CD14-positive monocyte (primary cell): Measurements from ENCODE around the gene BASP1. TPM values are rescaled to one million over a fixed set of nuclear protein-coding genes. Genes with fewer than 3 reads are reported as not detected.
"Not testable (repeated sequence)": the region's sequence is repeated elsewhere in the genome, so short reads cannot be mapped to it uniquely, and the experiment has no call there.

ENCODE experiments used
- DNase-seq, 3 donors: peaks; one replicate each; pipeline ENCODE4 v3.0.0-alpha.2; 2011 to 2022
- H2AFZ ChIP-seq: 2 replicates; pipeline ENCODE4 v1.6.0; 2012; ENCODE audit warnings: mild to moderate bottlenecking, low read depth, low read length, inconsistent platforms; ENCODE audit not compliant: insufficient read depth, poor library complexity, severe bottlenecking
- H3K27ac ChIP-seq, 2 donors: 1 replicate in 1 of 2; 2 replicates in 1 of 2; pipeline ENCODE4 v1.5.1; 2012 to 2013; ENCODE audit warnings: low read length in 2 of 2, control low read depth in 1 of 2, inconsistent platforms in 1 of 2, low read depth in 1 of 2, mild to moderate bottlenecking in 1 of 2
- H3K27me3 ChIP-seq, 2 donors: one replicate each; pipeline versions ENCODE4 v1.6.0 to v1.6.1; 2011 to 2013; ENCODE audit warnings: low read length in 2 of 2; ENCODE audit not compliant: control insufficient read depth in 2 of 2, insufficient read depth in 2 of 2
- H3K36me3 ChIP-seq, 2 donors: replicated peaks in 1 of 2; 1 replicate in 1 of 2; 2 replicates in 1 of 2; pipeline versions ENCODE4 v1.5.1 to v1.6.1; 2012 to 2013; ENCODE audit warnings: low read length in 2 of 2, control low read depth in 1 of 2, inconsistent platforms in 1 of 2, mild to moderate bottlenecking in 1 of 2; ENCODE audit not compliant: insufficient read depth in 2 of 2, control insufficient read depth in 1 of 2
- H3K4me1 ChIP-seq, 2 donors: 1 replicate in 1 of 2; 2 replicates in 1 of 2; pipeline versions ENCODE4 v1.5.1 to v1.6.1; 2012 to 2013; ENCODE audit warnings: low read length in 2 of 2, control low read depth in 1 of 2, inconsistent platforms in 1 of 2, mild to moderate bottlenecking in 1 of 2, moderate library complexity in 1 of 2; ENCODE audit not compliant: insufficient read depth in 2 of 2, control insufficient read depth in 1 of 2
- H3K4me2 ChIP-seq: replicated peaks from 2 replicates; pipeline ENCODE3; 2012; ENCODE audit warnings: low read length, moderate library complexity, mild to moderate bottlenecking; ENCODE audit not compliant: poor library complexity, severe bottlenecking; ENCODE audit errors: extremely low read depth
- H3K4me3 ChIP-seq, 3 experiments: fragments of 200-600 bp in 1 of 3; sonication (generic) in 1 of 3; replicated peaks in 1 of 3; 1 replicate in 2 of 3; 2 replicates in 1 of 3; pipeline ENCODE4 v1.5.1; 2011 to 2013; ENCODE audit warnings: low read length in 3 of 3, mild to moderate bottlenecking in 3 of 3, control low read depth in 2 of 3, low read depth in 2 of 3, inconsistent platforms in 1 of 3, moderate library complexity in 1 of 3
- H3K79me2 ChIP-seq: 2 replicates; pipeline ENCODE4 v1.6.0; 2012; ENCODE audit warnings: mild to moderate bottlenecking, control low read depth, inconsistent platforms, low read length, moderate library complexity; ENCODE audit not compliant: insufficient read depth
- H3K9ac ChIP-seq: 2 replicates; pipeline ENCODE4 v1.6.0; 2017; ENCODE audit warnings: low read length, mild to moderate bottlenecking; ENCODE audit not compliant: insufficient read depth, poor library complexity, severe bottlenecking
- H3K9me3 ChIP-seq, 2 donors: replicated peaks in 1 of 2; 1 replicate in 1 of 2; 2 replicates in 1 of 2; pipeline versions ENCODE4 v1.5.1 to v1.6.1; 2012 to 2013; ENCODE audit warnings: low read length in 2 of 2, control low read depth in 1 of 2; ENCODE audit not compliant: control insufficient read depth in 1 of 2, insufficient read depth in 1 of 2
- H4K20me1 ChIP-seq: 2 replicates; pipeline ENCODE4 v1.6.0; 2012; ENCODE audit warnings: mild to moderate bottlenecking, low read length, control low read depth, moderate library complexity; ENCODE audit not compliant: insufficient read depth
- H3K27ac Mint-ChIP-seq, 7 donors: one replicate each; pipeline ENCODE4 v1.8.0; 2020; ENCODE audit warnings: mild to moderate bottlenecking in 7 of 7, mixed read lengths in 7 of 7, moderate library complexity in 6 of 7, inconsistent platforms in 2 of 7
- H3K27me3 Mint-ChIP-seq, 3 donors: one replicate each; pipeline ENCODE4 v1.8.0; 2021 to 2022; ENCODE audit warnings: low read depth in 3 of 3, mild to moderate bottlenecking in 3 of 3, mixed read lengths in 3 of 3, moderate library complexity in 3 of 3, inconsistent platforms in 1 of 3
- H3K36me3 Mint-ChIP-seq, 2 donors: one replicate each; pipeline ENCODE4 v1.8.0; 2020; ENCODE audit warnings: mixed read lengths in 2 of 2, inconsistent platforms in 1 of 2, mild to moderate bottlenecking in 1 of 2
- H3K4me1 Mint-ChIP-seq: one replicate; pipeline ENCODE4 v1.8.0; 2020; ENCODE audit warnings: mild to moderate bottlenecking, mixed read lengths
- H3K4me3 Mint-ChIP-seq, 2 donors: one replicate each; pipeline ENCODE4 v1.8.0; 2020; ENCODE audit warnings: mild to moderate bottlenecking in 2 of 2, mixed read lengths in 2 of 2, moderate library complexity in 1 of 2
- H3K9me3 Mint-ChIP-seq, 7 donors: one replicate each; pipeline ENCODE4 v1.8.0; 2020 to 2022; ENCODE audit warnings: mixed read lengths in 7 of 7, mild to moderate bottlenecking in 6 of 7, moderate library complexity in 6 of 7, inconsistent platforms in 2 of 7
- CTCF ChIP-seq: fragments of 200-600 bp; IDR thresholded peaks from one replicate; pipeline ENCODE4 v1.8.0; 2022; ENCODE audit warnings: antibody characterized with exemption, mild to moderate bottlenecking
- WGBS: methylation state at CpG from one replicate; pipeline ENCODE4 v1.1.5; 2013; ENCODE audit warnings: missing lambda C conversion rate; ENCODE audit not compliant: insufficient coverage; 5-methylcytosine and 5-hydroxymethylcytosine counted together
- intact Hi-C, 2 donors: fragments of 100-400 bp; cut with micrococcal nuclease; formaldehyde crosslinking; loops; one replicate each; pipeline versions ENCODE4 v1.15.0 to v1.15.1; 2023
- polyA plus RNA-seq, 3 donors: library from polyadenylated mRNA; depleted of rRNA in 1 of 3; unstranded in 2 of 3; stranded (reverse) in 1 of 3; fragments of 300-500 nt in 2 of 3; fragments of >200 nt in 1 of 3; fragmentation: Illumina TruSeq in 2 of 3; gene quantifications; 1 replicate in 2 of 3; 2 replicates in 1 of 3; pipeline ENCODE4 v1.2.3, GENCODE V29; 2012 to 2021

Gene BASP1
- polyA plus RNA-seq, 3 donors: 23.7 to 61.6 (median 36.6) TPM

GRCh38 chr5:17311811-17312210 is 94.4 kb downstream of the BASP1 start:
- H3K4me3 ChIP-seq, H3K27ac ChIP-seq, H3K4me2 ChIP-seq, H3K79me2 ChIP-seq, H3K27ac Mint-ChIP-seq, H2AFZ ChIP-seq, intact Hi-C loops, H3K9ac ChIP-seq, H3K9me3 ChIP-seq, H3K4me3 Mint-ChIP-seq, H3K27me3 Mint-ChIP-seq, H3K36me3 ChIP-seq, H3K27me3 ChIP-seq, DNase-seq, H4K20me1 ChIP-seq, H3K36me3 Mint-ChIP-seq: not testable (repeated sequence)
- WGBS: 90% methylated on average over 2 of the region's 31 CpGs
- Mint-ChIP-seq H3K4me1 (peaks cover 21% of the 10 kb centered on the region), H3K9me3 (peaks cover 0 to 13% (median 0%) of the 10 kb centered on the region in 7 donors)
- H3K4me1 ChIP-seq: peaks cover 18 to 22% of the 10 kb centered on the region in 2 donors

- no peak overlapping the region for H2AFZ ChIP-seq
- no peak for DNase-seq
- H3K27ac ChIP-seq: no peak overlapping the region
- peaks cover 23 to 27% of the 10 kb centered on the region in 2 donors for H3K4me1 ChIP-seq
- H3K9me3 ChIP-seq: no peaks in the 10 kb centered on the region
- Mint-ChIP-seq H3K36me3 (peaks cover 0 to 3% of the 10 kb centered on the region in 2 donors), H3K4me3 (no peak overlapping the region), H3K27ac (no peak overlapping the region), H3K9me3 (peaks cover 0 to 12% (median 0%) of the 10 kb centered on the region in 7 donors), H3K4me1 (peaks cover 27% of the 10 kb centered on the region), H3K27me3 (no peaks in the 10 kb centered on the region)
- intact Hi-C loops: no loop called here
- no peak overlapping the region for H3K4me3 ChIP-seq
- no peaks in the 10 kb centered on the region for H3K36me3 ChIP-seq
- H3K27me3 ChIP-seq: no peaks in the 10 kb centered on the region
- H4K20me1 ChIP-seq: no peaks in the 10 kb centered on the region
- no peak overlapping the region for H3K9ac ChIP-seq
- 100% methylated on average over 3 of the region's 4 CpGs for WGBS
- H3K4me2 ChIP-seq: no peak overlapping the region
- H3K79me2 ChIP-seq: no peaks in the 10 kb centered on the region
- TF ChIP-seq CTCF: no peak
These were observed 94.9 kb downstream of the BASP1 start for GRCh38 chr5:17312358-17312757.
